DMS53 treated with DMSO at 0.1 percent for 48 hours (cell line): Measurements from ENCODE around the gene ADAMTS17.

Experiments
- DNase-seq: peaks from one replicate; lab custom pipeline; 2025; ENCODE audit not compliant: unreplicated experiment; lab: John Stamatoyannopoulos, UW

ADAMTS17 gene

GRCh38 chr15:100202309-100202960 is 139.3 kb downstream of the ADAMTS17 start:
- no peak for DNase-seq

DNA sequence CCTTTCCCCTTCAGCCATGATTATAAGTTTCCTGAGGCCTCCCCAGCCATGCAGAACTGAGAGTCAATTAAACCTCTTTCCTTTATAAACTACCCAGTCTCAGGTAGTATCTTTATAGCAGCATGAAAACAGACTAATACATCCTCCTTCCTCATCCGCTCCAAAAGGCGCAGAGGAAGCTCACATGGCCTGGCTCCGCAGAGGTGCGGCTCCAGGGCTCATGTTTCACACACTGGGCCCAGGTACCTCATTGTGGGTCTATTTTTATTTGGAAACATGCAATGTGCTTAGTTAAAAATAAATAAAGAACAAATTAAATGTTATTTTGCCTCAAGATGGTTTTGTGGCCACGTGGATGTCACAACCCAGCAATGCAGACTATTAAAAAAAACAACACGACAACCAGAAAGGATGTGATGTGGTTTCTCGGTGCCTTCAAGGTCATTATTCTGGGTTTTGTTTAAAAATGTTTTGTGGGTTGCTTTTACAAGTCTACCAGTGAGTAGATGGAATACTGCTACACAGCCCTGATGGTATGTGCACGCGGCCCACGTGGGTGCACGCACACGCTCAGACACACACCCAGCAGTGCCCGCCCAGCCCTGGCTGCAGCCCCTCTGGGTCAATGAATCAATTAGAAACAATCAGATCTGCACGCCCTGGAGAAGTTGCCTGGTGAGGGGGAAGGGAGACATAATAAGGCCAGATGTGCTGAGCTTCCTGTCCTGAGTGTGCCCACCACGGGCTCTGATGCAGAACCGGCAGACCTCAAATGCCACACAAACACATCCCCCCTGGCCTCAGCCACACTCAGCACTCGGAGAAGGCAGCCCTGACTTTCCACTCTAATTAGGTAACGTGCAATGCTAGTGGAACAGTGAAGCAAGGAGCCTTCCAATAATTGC is 140.1 kb downstream of the ADAMTS17 start:
- DNase-seq = no peak

DNA sequence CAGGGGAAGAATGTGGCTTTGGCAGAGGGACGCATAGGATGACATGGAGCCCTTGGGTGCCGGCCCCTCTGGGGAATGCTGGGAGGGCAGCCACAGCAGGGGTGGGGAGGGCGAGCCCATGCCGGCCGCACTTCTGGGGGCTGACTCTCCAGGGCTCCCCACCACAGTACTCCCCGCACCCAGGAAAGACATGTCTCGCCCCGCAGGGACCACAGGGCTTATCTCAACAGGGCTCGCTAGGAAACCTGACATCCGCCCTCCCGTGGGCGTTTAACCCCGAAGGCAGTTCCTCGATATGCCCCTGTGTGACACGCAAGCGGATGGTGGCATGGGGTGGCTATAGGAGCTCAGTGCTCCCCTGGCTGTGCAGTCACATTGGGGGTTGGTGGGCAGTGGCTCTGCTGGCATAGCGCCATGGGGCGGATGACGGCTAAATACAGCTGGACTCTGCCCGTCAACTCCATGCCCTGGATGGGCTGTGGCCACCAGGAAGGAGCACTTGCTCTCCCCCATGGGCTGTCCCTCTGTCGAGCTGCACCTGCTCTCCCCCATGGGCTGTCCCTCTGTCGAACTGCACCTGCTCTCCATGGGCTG is 141.4 kb downstream of the ADAMTS17 start:
- no peak for DNase-seq

GRCh38 chr15:100199711-100200286 is 142.0 kb downstream of the ADAMTS17 start:
- DNase-seq = no peak

GRCh38 chr15:100198442-100198841 is 143.3 kb downstream of the ADAMTS17 start:
- no peak for DNase-seq

GRCh38 chr15:100196326-100197058 is 145.3 kb downstream of the ADAMTS17 start:
- DNase-seq = no peak

DNA sequence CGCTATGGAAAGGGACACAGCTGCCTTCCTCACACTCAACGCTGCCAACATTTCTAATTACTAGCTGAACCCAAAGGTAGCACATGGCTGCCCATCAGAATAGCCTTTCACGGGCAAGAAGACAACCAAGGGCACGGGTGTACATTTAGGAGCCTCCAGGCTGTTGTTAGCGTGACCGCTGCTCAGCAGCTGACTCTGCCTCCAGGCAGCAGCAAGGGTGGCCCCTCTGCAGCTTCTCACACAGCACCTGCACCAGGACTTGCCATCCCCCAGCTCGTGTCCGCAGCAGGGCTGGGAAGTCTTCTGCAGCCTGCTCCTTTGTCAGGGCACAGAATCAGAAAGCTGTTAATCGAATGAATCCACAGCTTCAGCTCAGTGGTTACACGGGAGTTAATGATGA is 146.8 kb downstream of the ADAMTS17 start:
- no peak for DNase-seq

DNA sequence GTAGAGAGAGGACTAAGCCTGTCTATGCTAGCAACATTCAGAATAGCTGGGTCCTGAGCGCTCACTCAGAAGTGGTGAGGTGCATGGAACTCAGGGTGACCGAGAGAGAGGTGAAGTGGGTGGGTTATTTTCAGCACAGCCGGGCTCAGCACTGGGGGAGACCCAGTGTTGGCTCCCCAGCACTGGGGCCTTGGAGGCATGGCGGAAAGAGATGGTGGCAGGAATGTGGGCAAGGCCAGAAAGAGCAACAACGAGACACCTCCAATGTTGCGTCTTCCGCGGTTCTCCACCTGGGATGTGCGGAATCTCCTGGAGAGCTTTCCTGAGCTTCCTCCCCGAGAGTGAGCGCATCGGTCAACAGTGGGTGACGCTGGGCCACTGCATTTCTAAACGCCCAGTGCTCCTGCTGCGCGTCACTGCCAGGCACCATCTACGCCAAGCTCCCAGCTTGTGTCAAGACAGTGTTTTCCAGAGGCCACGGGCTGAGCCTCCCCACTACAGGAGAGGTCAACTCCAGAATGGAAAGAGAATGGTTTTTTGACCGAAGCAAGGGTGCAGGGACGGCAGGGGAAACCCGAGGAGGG is 148.4 kb downstream of the ADAMTS17 start:
- no peak for DNase-seq

DNA sequence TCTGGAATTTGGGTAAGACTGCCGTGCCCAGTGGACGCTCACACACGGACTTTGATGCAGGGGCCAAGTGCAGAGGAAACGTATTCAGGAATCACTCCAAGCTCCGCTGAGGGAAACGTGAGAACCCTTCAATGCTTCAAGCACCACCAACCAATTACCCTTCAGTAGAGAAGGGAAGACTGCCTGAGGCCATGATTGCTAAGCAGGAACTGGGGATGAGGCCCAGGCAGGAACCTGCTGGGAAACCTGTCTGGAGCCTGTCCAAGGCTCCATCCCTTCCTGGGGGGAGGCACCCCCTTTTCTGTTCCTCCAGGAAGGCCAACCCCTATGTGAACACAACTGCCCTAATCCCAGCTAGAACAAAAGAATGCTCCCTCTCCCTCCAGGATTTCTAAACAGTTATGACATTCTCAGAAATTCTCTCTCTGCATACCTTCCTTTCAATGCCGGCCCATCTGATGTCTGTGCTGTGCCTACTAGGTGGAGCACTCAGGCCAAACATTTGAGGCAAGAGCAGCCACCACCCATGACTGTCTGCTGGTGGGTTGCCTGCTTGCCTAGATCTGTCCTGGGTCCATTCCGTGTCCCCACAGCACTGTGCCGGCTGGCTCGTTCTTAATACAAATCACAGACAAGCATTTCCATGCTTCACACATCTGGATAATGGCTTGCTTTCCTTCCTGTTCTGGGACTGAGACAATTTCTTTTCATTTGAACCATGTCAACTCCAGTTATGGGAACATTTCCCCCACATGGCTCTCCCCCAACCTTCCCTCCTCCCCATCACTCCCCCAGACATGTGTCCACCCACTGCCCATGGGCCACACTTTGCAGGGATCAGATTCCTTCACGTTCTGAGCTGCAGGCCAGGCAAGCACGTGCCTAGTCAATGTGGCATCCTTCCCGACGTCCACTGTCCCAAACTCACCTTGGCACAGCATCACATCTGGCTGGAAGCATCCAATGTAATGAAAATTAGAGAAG is 149.4 kb downstream of the ADAMTS17 start:
- no peak for DNase-seq

DNA sequence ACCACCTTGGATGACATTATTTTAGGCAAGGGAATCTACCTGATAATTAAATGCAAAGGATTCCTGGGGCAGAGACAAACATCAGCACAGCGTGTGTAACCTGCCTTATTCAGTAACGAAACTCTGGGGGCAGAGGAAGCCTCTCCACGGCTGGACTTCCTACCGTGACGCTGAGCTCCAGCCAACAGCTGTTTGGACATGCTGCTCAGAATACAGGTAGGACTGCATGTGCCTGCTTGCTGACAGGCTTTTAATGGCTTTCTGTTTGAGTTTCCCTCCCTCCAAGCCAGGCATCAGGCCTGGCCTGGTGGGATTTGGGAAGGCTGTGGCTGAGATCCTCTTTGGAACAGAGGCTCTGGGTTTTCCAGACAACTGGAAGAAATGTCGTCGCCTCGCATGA is 150.6 kb downstream of the ADAMTS17 start:
- no peak for DNase-seq

DNA sequence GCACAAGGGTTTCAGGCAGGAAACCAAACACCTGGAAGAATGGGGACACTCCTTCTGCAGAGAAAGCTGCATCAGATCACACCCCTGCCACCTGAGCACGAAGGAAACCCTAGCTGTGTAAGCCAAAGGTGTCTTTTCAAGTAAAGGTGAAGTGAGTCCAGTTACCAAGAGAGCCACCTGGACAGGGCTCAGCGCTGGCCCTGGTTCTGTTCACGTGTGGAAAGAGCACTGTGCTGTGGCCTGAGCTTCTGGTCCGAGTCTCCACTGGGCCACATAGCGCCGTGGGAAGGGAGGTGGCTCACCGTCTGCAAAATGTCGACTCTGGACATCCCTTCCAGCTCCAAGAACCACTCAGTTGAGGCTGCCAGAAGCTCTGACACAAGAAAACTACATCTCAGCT is 151.1 kb downstream of the ADAMTS17 start:
- no peak for DNase-seq

GRCh38 chr15:100189849-100190248 is 151.9 kb downstream of the ADAMTS17 start:
- DNase-seq = no peak

DNA sequence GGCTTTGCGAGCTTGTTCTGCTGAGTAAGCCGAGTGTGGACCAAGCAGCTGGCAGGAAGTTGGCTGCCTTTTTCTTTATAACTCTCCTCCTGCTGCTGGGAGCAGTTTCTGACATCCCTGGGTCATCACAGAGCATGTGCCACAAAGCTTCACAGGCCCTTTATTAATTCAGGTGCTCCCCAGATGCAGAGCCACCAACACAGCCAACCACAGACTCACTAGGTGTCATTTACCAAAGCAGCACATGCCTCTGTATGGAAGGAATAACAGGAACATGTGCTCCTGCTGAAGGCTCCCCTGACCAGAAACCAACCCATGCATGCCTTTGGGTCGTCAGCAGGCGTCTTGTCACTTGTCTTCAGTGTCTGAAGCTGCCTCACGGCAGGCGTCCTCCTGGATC is 152.5 kb downstream of the ADAMTS17 start:
- DNase-seq = no peak

GRCh38 chr15:100187677-100188076 is 154.1 kb downstream of the ADAMTS17 start:
- no peak for DNase-seq

DNA sequence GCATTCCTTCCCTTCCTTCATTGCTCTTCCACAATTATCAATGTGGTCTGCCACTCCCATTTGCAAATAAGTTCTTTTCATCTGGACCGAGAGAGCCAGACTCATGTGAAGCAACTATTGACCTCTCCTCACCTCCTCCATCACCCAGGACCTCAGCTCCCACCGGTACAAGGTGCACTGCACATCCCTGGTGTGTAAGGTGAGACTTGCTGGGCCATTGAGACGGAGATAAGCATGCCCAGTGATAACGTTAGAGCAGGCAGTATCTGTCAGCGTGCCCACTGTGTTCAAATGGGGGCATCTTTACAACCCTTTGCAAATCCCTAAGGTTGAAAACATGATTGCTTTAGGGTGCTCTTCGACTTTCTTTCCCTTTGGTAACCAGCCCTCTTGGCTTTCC is 154.8 kb downstream of the ADAMTS17 start:
- DNase-seq = no peak

- DNase-seq = no peak
Observed at GRCh38 chr15:100186366-100186765, 155.4 kb downstream of the ADAMTS17 start.

DNA sequence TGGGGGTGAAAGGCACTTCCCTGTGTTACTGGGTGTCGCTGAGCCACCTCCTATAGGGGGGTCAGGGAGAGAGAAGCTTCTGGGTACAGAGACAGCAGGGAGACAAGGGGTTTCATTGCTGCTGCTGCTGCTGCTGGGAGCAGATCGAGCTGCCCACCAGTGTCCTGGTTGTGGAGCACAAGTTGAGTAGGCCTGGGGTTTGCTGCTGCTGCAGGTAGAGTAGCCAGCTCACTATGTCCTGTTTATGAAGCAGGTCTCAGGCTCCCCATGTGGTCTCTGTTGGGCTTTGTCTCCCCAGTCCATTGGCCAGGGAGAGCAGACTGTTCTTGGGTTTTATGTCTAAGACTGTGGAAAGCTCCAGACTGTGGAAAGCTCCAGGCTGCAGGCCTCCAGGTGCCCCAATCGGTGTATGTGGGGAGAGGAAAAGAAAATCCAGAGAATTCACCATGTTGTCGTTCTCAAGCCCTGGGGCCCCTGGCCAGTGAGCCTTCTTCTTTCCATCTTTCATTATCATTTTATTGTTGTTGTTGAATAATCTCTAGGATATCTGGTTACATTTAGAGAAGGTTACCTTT is 157.8 kb downstream of the ADAMTS17 start:
- DNase-seq = no peak

GRCh38 chr15:100180921-100181320 is 160.9 kb downstream of the ADAMTS17 start:
- DNase-seq = no peak
